GM06990 (cell line): Measurements from ENCODE around the gene HPD.
"Not testable (repeated sequence)": the region's sequence is repeated elsewhere in the genome, so short reads cannot be mapped to it uniquely, and the experiment has no call there.

Experiments used
- DNase-seq: peaks from one replicate; pipeline ENCODE4 v3.0.0-alpha.2; 2011; ENCODE audit not compliant: insufficient read length; ENCODE audit errors: extremely low read depth
- H3K27me3 ChIP-seq: replicated peaks from 2 replicates; pipeline ENCODE4 v1.6.0; 2011; ENCODE audit warnings: low read length; ENCODE audit not compliant: control insufficient read depth, insufficient read depth
- H3K36me3 ChIP-seq: 2 replicates; pipeline ENCODE4 v1.5.1; 2011; ENCODE audit warnings: low read length; ENCODE audit not compliant: control insufficient read depth, insufficient read depth
- H3K4me3 ChIP-seq: replicated peaks from 2 replicates; pipeline ENCODE4 v1.5.1; 2011; ENCODE audit warnings: low read depth, mild to moderate bottlenecking, control low read depth, low read length
- TF ChIP-seq, protein P1 (sequence below): IDR thresholded peaks from 2 replicates; pipeline ENCODE4 v1.5.1; 2011; ENCODE audit warnings: low read length, control low read depth, mild to moderate bottlenecking, inconsistent platforms; ENCODE audit not compliant: insufficient read depth, poor library complexity, severe bottlenecking

Gene HPD

DNA sequence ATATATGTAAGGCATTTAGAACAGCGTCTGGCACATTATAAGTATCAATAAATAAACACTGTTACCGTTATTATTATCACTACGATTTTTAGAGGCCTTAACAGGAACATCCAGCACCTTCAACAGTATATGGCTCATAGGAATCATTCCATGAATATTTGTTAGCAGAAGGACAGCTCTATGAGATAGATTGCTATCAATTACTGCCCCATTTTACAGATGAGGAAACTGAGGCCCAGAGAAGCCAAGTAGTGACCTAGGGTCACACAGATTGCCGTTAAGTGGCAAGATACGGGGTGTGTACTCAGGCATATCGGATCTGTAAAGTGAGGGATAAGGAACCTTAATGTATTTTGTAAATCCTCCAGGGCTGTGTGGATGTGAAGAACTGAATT, 29.4 kb upstream of the HPD start:
- Histone ChIP-seq H3K27me3 (no peaks in the 10 kb centered on the region), H3K36me3 (peaks cover 2% of the 10 kb centered on the region; the same call in 1 of the 2 replicates), H3K4me3 (peak overlapping the region; percentile 89)
- TF ChIP-seq, protein P1, sequence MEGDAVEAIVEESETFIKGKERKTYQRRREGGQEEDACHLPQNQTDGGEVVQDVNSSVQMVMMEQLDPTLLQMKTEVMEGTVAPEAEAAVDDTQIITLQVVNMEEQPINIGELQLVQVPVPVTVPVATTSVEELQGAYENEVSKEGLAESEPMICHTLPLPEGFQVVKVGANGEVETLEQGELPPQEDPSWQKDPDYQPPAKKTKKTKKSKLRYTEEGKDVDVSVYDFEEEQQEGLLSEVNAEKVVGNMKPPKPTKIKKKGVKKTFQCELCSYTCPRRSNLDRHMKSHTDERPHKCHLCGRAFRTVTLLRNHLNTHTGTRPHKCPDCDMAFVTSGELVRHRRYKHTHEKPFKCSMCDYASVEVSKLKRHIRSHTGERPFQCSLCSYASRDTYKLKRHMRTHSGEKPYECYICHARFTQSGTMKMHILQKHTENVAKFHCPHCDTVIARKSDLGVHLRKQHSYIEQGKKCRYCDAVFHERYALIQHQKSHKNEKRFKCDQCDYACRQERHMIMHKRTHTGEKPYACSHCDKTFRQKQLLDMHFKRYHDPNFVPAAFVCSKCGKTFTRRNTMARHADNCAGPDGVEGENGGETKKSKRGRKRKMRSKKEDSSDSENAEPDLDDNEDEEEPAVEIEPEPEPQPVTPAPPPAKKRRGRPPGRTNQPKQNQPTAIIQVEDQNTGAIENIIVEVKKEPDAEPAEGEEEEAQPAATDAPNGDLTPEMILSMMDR: no peak
- no peak for DNase-seq

DNA sequence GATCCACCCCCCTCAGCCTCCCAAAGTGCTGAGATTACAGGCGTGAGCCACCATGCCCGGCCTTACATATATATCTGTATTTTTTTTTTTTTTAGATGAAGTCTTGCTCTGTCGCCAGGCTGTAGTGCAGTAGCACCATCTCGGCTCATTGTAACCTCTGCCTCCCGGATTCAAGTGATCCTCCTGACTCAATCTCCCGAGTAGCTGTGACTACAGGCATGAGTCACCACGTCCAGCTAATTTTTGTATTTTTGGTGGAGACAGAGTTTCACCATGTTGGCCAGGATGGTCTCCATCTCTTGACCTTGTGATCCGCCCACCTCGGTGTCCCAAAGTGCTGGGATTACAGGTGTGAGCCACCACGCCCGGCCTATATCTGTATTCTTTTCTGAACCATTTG, 26.5 kb upstream of the HPD start:
- DNase-seq: not testable (repeated sequence)

DNA sequence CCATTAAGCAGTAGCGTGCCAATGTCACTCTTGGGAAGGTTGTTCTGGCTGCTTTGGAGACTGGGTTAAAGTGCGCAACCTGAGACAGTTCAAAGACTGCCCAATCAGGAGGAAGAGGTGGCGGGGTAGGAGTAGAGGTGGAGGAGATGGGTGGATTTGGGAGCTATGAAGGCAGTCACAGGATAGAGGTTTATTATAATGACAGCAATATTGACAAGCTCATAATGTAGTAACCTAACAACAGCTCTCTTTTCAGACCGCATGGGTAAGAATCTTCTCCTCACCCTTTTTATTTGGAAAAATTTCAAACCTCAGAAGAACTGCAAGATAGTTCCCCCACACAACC, 24.6 kb upstream of the HPD start:
- Histone ChIP-seq H3K36me3 (no peaks in the 10 kb centered on the region), H3K27me3 (no peaks in the 10 kb centered on the region), H3K4me3 (no peak overlapping the region)
- TF ChIP-seq, protein P1: no peak
- no peak for DNase-seq

More for the DNA sequence above, 26.5 kb upstream of the HPD start:
- H3K27me3 ChIP-seq, H3K36me3 ChIP-seq, H3K4me3 ChIP-seq: not testable (repeated sequence)

DNA sequence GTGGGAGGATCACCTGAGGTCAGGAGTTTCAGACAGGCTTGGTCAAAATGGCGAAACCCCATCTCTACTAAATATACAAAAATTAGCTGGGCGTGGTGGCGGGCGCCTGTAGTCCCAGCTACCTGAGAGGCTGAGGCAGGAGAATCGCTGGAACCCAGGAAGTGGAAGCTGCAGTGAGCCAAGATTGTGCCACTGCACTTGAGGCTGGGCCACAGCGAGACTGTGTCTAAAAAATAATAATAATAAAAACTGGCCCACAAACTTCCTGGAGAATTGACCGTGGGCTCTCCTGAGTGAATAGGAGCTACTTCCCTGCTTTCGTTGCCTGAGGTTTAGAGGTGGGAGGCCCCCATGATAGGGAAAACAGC, 17.4 kb upstream of the HPD start:
- H3K36me3 ChIP-seq, H3K27me3 ChIP-seq, DNase-seq, H3K4me3 ChIP-seq: not testable (repeated sequence)

DNA sequence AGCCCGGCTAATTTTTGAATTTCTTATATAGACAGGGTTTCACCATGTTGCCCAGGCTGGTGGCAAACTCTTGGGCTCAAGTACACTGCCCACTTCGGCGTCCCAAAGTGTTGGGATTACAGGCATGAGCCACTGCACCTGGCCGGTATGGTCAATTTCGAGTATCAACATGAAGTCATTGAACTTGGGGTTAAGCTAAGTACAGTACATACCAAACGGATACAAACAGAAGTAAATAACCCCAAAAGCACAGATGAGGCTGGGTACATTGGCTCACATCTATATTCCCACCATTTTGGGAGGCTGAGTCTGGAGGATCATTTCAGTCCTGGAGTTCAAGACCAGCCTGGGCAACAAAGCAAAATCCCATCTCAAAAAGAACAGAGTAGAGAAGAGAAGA, 16.9 kb upstream of the HPD start:
- H3K36me3 ChIP-seq: no peaks in the 10 kb centered on the region

DNA sequence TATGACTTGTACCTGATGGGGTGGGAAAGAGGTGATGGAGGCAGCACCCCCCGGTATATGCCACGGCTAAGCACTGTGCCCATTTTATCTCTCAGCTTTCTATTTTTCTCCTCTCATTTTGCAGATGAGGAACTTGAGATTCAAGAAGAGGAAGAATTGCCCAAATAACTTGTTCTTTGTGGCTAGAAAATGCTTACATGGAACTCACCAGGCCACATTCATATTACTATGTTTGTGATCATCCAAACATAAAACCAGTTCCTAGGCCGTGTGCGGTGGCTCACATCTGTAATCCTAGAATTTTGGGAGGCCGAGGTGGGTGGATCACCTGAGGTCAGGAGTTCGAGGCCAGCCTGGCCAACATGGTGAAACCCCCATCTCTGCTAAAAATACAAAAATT, 15.4 kb upstream of the HPD start:
- no peak for DNase-seq
- TF ChIP-seq, protein P1: no peak
- no peaks in the 10 kb centered on the region for H3K27me3 ChIP-seq
- H3K4me3 ChIP-seq: no peak overlapping the region
- no peaks in the 10 kb centered on the region for H3K36me3 ChIP-seq

More for the DNA sequence above, 16.9 kb upstream of the HPD start:
- DNase-seq: no peak
- TF ChIP-seq, protein P1: no peak
- H3K27me3 ChIP-seq: no peaks in the 10 kb centered on the region
- H3K4me3 ChIP-seq: no peak overlapping the region

DNA sequence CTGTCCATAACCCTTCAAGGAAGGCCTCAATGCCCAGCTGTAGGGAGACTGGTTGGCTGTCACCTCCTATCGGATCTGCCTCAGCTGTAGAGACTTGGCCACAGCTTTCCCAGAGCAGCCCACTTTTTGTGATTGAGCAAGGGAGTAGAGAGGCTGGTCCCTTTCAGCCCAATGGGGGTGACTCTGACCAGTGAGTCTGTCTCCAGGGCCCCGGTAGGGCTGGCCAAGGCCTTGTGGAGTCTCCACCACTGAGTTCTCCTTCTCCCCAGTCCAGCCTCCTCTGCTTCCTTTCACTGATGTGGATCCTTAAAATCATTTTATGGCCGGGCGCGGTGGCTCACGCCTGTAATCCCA, 14.5 kb upstream of the HPD start:
- TF ChIP-seq, protein P1: no peak

More for the DNA sequence above, 14.5 kb upstream of the HPD start:
- Histone ChIP-seq H3K27me3 (no peaks in the 10 kb centered on the region), H3K4me3 (no peak overlapping the region), H3K36me3 (no peaks in the 10 kb centered on the region)
- no peak for DNase-seq
